H9 (cell line): Measurements from ENCODE around the gene MED13L. TPM values are rescaled to one million over a fixed set of nuclear protein-coding genes. Genes with fewer than 3 reads are reported as not detected.

Experiments used
- DNase-seq: peaks from one replicate; pipeline ENCODE4 v3.0.0-alpha.2; 2017
- H2AFZ ChIP-seq: one replicate; pipeline ENCODE4 v1.6.1; 2013; ENCODE audit warnings: mild to moderate bottlenecking, low read length, control low read depth, moderate library complexity
- H2AK5ac ChIP-seq: 2 replicates; pipeline ENCODE4 v1.6.1; 2013; ENCODE audit warnings: low read length, control low read depth, mixed read lengths; ENCODE audit not compliant: insufficient read length
- H2BK120ac ChIP-seq: one replicate; pipeline ENCODE4 v1.6.1; 2013; ENCODE audit warnings: low read depth, mild to moderate bottlenecking, low read length, control low read depth, inconsistent platforms; ENCODE audit not compliant: poor library complexity, severe bottlenecking
- H2BK12ac ChIP-seq: 2 replicates; pipeline ENCODE4 v1.6.1; 2013; ENCODE audit warnings: low read length, control low read depth, mixed read lengths, low read depth; ENCODE audit not compliant: insufficient read length
- H2BK15ac ChIP-seq: 2 replicates; pipeline ENCODE4 v1.6.1; 2013; ENCODE audit warnings: low read depth, low read length, control low read depth
- H2BK20ac ChIP-seq: one replicate; pipeline ENCODE4 v1.6.1; 2013; ENCODE audit warnings: low read depth, mild to moderate bottlenecking, low read length, control low read depth, inconsistent platforms; ENCODE audit not compliant: poor library complexity, severe bottlenecking
- H2BK5ac ChIP-seq: 2 replicates; pipeline ENCODE4 v1.6.1; 2013; ENCODE audit warnings: low read length, control low read depth, mixed read lengths; ENCODE audit not compliant: insufficient read length
- H3K14ac ChIP-seq: 2 replicates; pipeline ENCODE4 v1.6.1; 2013; ENCODE audit warnings: low read length, control low read depth; ENCODE audit not compliant: insufficient read depth
- H3K18ac ChIP-seq: 2 replicates; pipeline ENCODE4 v1.6.1; 2013; ENCODE audit warnings: low read depth, mild to moderate bottlenecking, mixed read lengths, low read length, control low read depth; ENCODE audit not compliant: insufficient read length
- H3K23ac ChIP-seq: 2 replicates; pipeline ENCODE4 v1.6.1; 2013; ENCODE audit warnings: low read length, control low read depth, mixed read lengths, low read depth; ENCODE audit not compliant: insufficient read length
- H3K23me2 ChIP-seq: 2 replicates; pipeline ENCODE4 v1.6.1; 2013; ENCODE audit warnings: low read depth, mild to moderate bottlenecking, mixed read lengths, low read length, control low read depth; ENCODE audit not compliant: insufficient read length, poor library complexity, severe bottlenecking
- H3K27ac ChIP-seq: 2 replicates; pipeline ENCODE4 v1.5.1; 2013; ENCODE audit warnings: low read length, control low read depth, mixed read lengths, low read depth; ENCODE audit not compliant: insufficient read length
- H3K27me3 ChIP-seq: 2 replicates; pipeline ENCODE4 v1.6.1; 2013; ENCODE audit warnings: low read length, control low read depth, inconsistent platforms; ENCODE audit not compliant: insufficient read depth
- H3K4ac ChIP-seq: 2 replicates; pipeline ENCODE4 v1.6.1; 2013; ENCODE audit warnings: low read depth, mild to moderate bottlenecking, control low read depth, inconsistent platforms, low read length, moderate library complexity
- H3K4me1 ChIP-seq: 2 replicates; pipeline ENCODE4 v1.6.1; 2013; ENCODE audit warnings: low read length, control low read depth, inconsistent platforms; ENCODE audit not compliant: insufficient read depth
- H3K4me2 ChIP-seq: 2 replicates; pipeline ENCODE4 v1.6.1; 2013; ENCODE audit warnings: low read length, control low read depth, mixed read lengths; ENCODE audit not compliant: insufficient read length, insufficient read depth
- H3K56ac ChIP-seq: 2 replicates; pipeline ENCODE4 v1.6.1; 2013; ENCODE audit warnings: low read depth, mild to moderate bottlenecking, mixed read lengths, low read length, control low read depth; ENCODE audit not compliant: insufficient read length
- H3K79me1 ChIP-seq: 2 replicates; pipeline ENCODE4 v1.6.1; 2013; ENCODE audit warnings: low read depth, mild to moderate bottlenecking, moderate library complexity, low read length, control low read depth, inconsistent platforms; ENCODE audit not compliant: insufficient read depth, poor library complexity, severe bottlenecking
- H3K79me2 ChIP-seq: 2 replicates; pipeline ENCODE4 v1.6.1; 2013; ENCODE audit warnings: low read length, control low read depth, inconsistent platforms; ENCODE audit not compliant: insufficient read depth
- H3K9ac ChIP-seq: 2 replicates; pipeline ENCODE4 v1.6.1; 2013; ENCODE audit warnings: low read length, control low read depth, mixed read lengths; ENCODE audit not compliant: insufficient read length; ENCODE audit errors: extremely low read depth
- H3K9me3 ChIP-seq: one replicate; pipeline ENCODE4 v1.6.1; 2013; ENCODE audit warnings: low read depth, low read length, inconsistent platforms; ENCODE audit not compliant: control insufficient read depth
- H3T11ph ChIP-seq: one replicate; pipeline ENCODE4 v1.6.1; 2013; ENCODE audit warnings: mild to moderate bottlenecking, low read length, control low read depth, inconsistent platforms
- H4K20me1 ChIP-seq: one replicate; pipeline ENCODE4 v1.6.1; 2013; ENCODE audit not compliant: control insufficient read depth, insufficient read length, insufficient read depth
- H4K5ac ChIP-seq: 2 replicates; pipeline ENCODE4 v1.6.1; 2013; ENCODE audit warnings: low read depth, mild to moderate bottlenecking, mixed read lengths, low read length, control low read depth; ENCODE audit not compliant: insufficient read length
- H4K8ac ChIP-seq: replicated peaks from 2 replicates; pipeline ENCODE4 v1.6.1; 2013; ENCODE audit warnings: low read length, control low read depth, mixed read lengths, low read depth; ENCODE audit not compliant: insufficient read length
- H4K91ac ChIP-seq: 2 replicates; pipeline ENCODE4 v1.6.1; 2013; ENCODE audit warnings: low read depth, mild to moderate bottlenecking, moderate library complexity, mixed read lengths, low read length, control low read depth; ENCODE audit not compliant: insufficient read length
- H3K27ac Mint-ChIP-seq, 3 experiments: 2 replicates in 2 of 3; 3 replicates in 1 of 3; pipeline ENCODE4 v1.8.0; 2020 to 2021; ENCODE audit warnings: mixed read lengths in 3 of 3, mild to moderate bottlenecking in 1 of 3, moderate library complexity in 1 of 3
- H3K27me3 Mint-ChIP-seq: 2 replicates; pipeline ENCODE4 v1.8.0; 2021; ENCODE audit warnings: low read depth, mild to moderate bottlenecking, moderate library complexity, mixed read lengths
- H3K36me3 Mint-ChIP-seq, 3 experiments: 2 replicates in 2 of 3; 3 replicates in 1 of 3; pipeline ENCODE4 v1.8.0; 2020 to 2021; ENCODE audit warnings: low read depth in 3 of 3, mixed read lengths in 3 of 3; ENCODE audit not compliant: insufficient read depth in 1 of 3
- H3K4me1 Mint-ChIP-seq, 2 experiments: 2 replicates each; pipeline ENCODE4 v1.8.0; 2020; ENCODE audit warnings: mixed read lengths in 2 of 2
- H3K4me3 Mint-ChIP-seq, 2 experiments: 2 replicates in 1 of 2; 3 replicates in 1 of 2; pipeline ENCODE4 v1.8.0; 2020 to 2021; ENCODE audit warnings: mild to moderate bottlenecking in 2 of 2, mixed read lengths in 2 of 2, moderate library complexity in 1 of 2
- H3K9me3 Mint-ChIP-seq, 2 experiments: 2 replicates in 1 of 2; 3 replicates in 1 of 2; pipeline ENCODE4 v1.8.0; 2020; ENCODE audit warnings: mild to moderate bottlenecking in 2 of 2, mixed read lengths in 2 of 2, moderate library complexity in 1 of 2
- WGBS: extraction: QIAGEN DNeasy Blood & Tissue Kit; methylation state at CpG from one replicate; pipeline ENCODE4 v1.1.7; 2013; ENCODE audit warnings: missing lambda C conversion rate, low lambda C conversion rate, mixed read lengths; ENCODE audit not compliant: insufficient read length; ENCODE audit errors: extremely low coverage; 5-methylcytosine and 5-hydroxymethylcytosine counted together
- total RNA-seq: library from RNA; stranded (reverse); gene quantifications from 2 replicates; pipeline ENCODE4 v1.2.1, GENCODE V29; 2021
- TF ChIP-seq, protein P1 (sequence below): fragments of 200-600 bp; sonication (generic); conservative IDR thresholded peaks from 3 replicates; pipeline ENCODE4 v1.8.0; 2021; ENCODE audit warnings: antibody characterized with exemption, mild to moderate bottlenecking

MED13L gene
- total RNA-seq, 1 experiment from 2014 or later: 52.4 TPM

- Histone ChIP-seq H3K56ac (no peak overlapping the region), H3K4me1 (no peaks in the 10 kb centered on the region), H2BK15ac (no peak overlapping the region), H3K27me3 (no peaks in the 10 kb centered on the region), H3K18ac (no peak overlapping the region), H2BK5ac (no peak overlapping the region), H3K14ac (no peak overlapping the region), H3K79me2 (no peaks in the 10 kb centered on the region), H2BK20ac (no peak overlapping the region), H3K23me2 (no peaks in the 10 kb centered on the region), H2BK12ac (no peak overlapping the region), H3K4me2 (no peak overlapping the region), H3K4ac (no peak overlapping the region), H4K8ac (no peak overlapping the region), H3K9ac (no peak overlapping the region), H3K27ac (no peak overlapping the region), H4K91ac (no peak overlapping the region), H4K20me1 (no peaks in the 10 kb centered on the region), H2AFZ (no peak overlapping the region), H3K23ac (no peak overlapping the region), H2AK5ac (no peak overlapping the region), H3K79me1 (no peaks in the 10 kb centered on the region), H4K5ac (no peak overlapping the region), H3K9me3 (no peaks in the 10 kb centered on the region), H3T11ph (no peak overlapping the region), H2BK120ac (no peak overlapping the region)
- no peak overlapping the region for H3K27ac Mint-ChIP-seq
- H3K4me1 Mint-ChIP-seq: peaks cover 0 to 2% of the 10 kb centered on the region in 2 experiments; a peak in 2 of 4 replicates
- no peak overlapping the region for H3K4me3 Mint-ChIP-seq
- no peak for DNase-seq
- TF ChIP-seq, protein P1, sequence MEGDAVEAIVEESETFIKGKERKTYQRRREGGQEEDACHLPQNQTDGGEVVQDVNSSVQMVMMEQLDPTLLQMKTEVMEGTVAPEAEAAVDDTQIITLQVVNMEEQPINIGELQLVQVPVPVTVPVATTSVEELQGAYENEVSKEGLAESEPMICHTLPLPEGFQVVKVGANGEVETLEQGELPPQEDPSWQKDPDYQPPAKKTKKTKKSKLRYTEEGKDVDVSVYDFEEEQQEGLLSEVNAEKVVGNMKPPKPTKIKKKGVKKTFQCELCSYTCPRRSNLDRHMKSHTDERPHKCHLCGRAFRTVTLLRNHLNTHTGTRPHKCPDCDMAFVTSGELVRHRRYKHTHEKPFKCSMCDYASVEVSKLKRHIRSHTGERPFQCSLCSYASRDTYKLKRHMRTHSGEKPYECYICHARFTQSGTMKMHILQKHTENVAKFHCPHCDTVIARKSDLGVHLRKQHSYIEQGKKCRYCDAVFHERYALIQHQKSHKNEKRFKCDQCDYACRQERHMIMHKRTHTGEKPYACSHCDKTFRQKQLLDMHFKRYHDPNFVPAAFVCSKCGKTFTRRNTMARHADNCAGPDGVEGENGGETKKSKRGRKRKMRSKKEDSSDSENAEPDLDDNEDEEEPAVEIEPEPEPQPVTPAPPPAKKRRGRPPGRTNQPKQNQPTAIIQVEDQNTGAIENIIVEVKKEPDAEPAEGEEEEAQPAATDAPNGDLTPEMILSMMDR: no peak
- H3K36me3 Mint-ChIP-seq: peaks cover 8 to 31% (median 29%) of the 10 kb centered on the region in 3 experiments; a peak in 6 of 7 replicates
- WGBS: no CpG with 5 or more reads among the region's 3 CpGs
- H3K9me3 Mint-ChIP-seq: no peaks in the 10 kb centered on the region
- H3K27me3 Mint-ChIP-seq: no peaks in the 10 kb centered on the region
These were observed 303.3 kb downstream of the MED13L start for GRCh38 chr12:115973968-115974724.
